Endodermal cell (in vitro differentiated cells): Measurements from ENCODE around the gene HMGN3. TPM values are rescaled to one million over a fixed set of nuclear protein-coding genes. Genes with fewer than 3 reads are reported as not detected.

Experiments used
- DNase-seq: peaks from one replicate; pipeline ENCODE4 v3.0.0-alpha.2; 2017
- H3K27ac ChIP-seq: 2 replicates; pipeline ENCODE4 v1.5.1; 2013; ENCODE audit warnings: mild to moderate bottlenecking, low read depth, low read length, moderate library complexity
- H3K27me3 ChIP-seq: 2 replicates; pipeline ENCODE4 v1.6.1; 2013; ENCODE audit warnings: mild to moderate bottlenecking, low read length, moderate library complexity; ENCODE audit not compliant: insufficient read depth, control insufficient read depth, poor library complexity, severe bottlenecking
- H3K36me3 ChIP-seq: 2 replicates; pipeline ENCODE4 v1.7.0; 2013; ENCODE audit warnings: mild to moderate bottlenecking, low read length, moderate library complexity; ENCODE audit not compliant: control insufficient read depth, insufficient read depth
- H3K4me1 ChIP-seq: one replicate; pipeline ENCODE4 v1.7.0; 2013; ENCODE audit warnings: low read length; ENCODE audit not compliant: control insufficient read depth, insufficient read depth
- H3K4me3 ChIP-seq: 2 replicates; pipeline ENCODE4 v1.5.1; 2013; ENCODE audit warnings: mild to moderate bottlenecking, low read length, moderate library complexity
- H3K9ac ChIP-seq: 2 replicates; pipeline ENCODE4 v1.6.1; 2013; ENCODE audit warnings: mild to moderate bottlenecking, low read length, moderate library complexity; ENCODE audit not compliant: poor library complexity, severe bottlenecking; ENCODE audit errors: extremely low read depth
- H3K9me3 ChIP-seq: 2 replicates; pipeline ENCODE4 v1.6.1; 2013; ENCODE audit warnings: mild to moderate bottlenecking, low read length, moderate library complexity; ENCODE audit not compliant: control insufficient read depth
- H3K27ac Mint-ChIP-seq: 2 replicates; pipeline ENCODE4 v1.8.0; 2020; ENCODE audit warnings: mixed read lengths
- H3K27me3 Mint-ChIP-seq: 2 replicates; pipeline ENCODE4 v1.8.0; 2021; ENCODE audit warnings: mild to moderate bottlenecking, mixed read lengths; ENCODE audit not compliant: insufficient read depth
- H3K36me3 Mint-ChIP-seq: 2 replicates; pipeline ENCODE4 v1.8.0; 2020; ENCODE audit warnings: low read depth, mixed read lengths
- H3K4me1 Mint-ChIP-seq: 2 replicates; pipeline ENCODE4 v1.8.0; 2020; ENCODE audit warnings: mixed read lengths
- H3K4me3 Mint-ChIP-seq: 2 replicates; pipeline ENCODE4 v1.8.0; 2020; ENCODE audit warnings: mild to moderate bottlenecking, moderate library complexity, mixed read lengths
- H3K9me3 Mint-ChIP-seq: 2 replicates; pipeline ENCODE4 v1.8.0; 2020; ENCODE audit warnings: mild to moderate bottlenecking, mixed read lengths
- WGBS, 2 experiments: methylation state at CpG; one replicate each; pipeline versions ENCODE4 v1.1.5 to v1.1.7; 2013; ENCODE audit warnings: missing lambda C conversion rate in 2 of 2, mixed read lengths in 1 of 2; ENCODE audit not compliant: insufficient coverage in 1 of 2, insufficient read length in 1 of 2; 5-methylcytosine and 5-hydroxymethylcytosine counted together
- total RNA-seq, 2 donors: library from RNA; stranded (reverse); fragmentation: NEBNext Ultra II Directional in 1 of 2; extraction: Animal tissue kit (Norgen Biotek cat#: 25700) in 1 of 2; gene quantifications; 2 replicates in 1 of 2; 3 replicates in 1 of 2; pipeline ENCODE4 v1.2.1, GENCODE V29; 2021
- TF ChIP-seq, protein P1 (sequence below): fragments of 200-600 bp; sonication (generic); conservative IDR thresholded peaks from 2 replicates; pipeline ENCODE4 v1.5.0; 2021; ENCODE audit warnings: antibody characterized with exemption, mild to moderate bottlenecking

Gene HMGN3
- total RNA-seq, 2 donors from 2014 or later: 139 to 157 TPM

DNA sequence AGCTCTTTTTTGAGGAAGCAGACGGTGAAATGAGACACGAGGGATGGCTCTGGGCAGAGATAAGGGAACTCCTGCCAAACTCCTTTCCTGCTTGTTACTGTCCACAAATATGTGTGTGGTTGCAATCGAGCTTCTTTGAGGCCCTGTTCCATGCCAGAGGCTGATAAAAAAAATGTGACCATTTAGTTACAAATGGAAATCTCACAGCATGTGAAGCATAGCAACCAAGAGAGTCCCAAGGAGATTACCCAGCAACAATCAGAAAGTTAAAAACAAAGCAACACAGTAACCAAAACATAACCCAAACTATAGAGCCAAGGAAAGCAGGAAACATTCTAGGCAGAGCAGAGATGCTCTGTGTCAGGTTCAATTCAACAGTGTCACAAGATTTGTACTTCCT is 35.4 kb upstream of the HMGN3 start:
- WGBS, 2 experiments: 60 to 95% methylated on average over 1 to 3 of the region's 3 CpGs
- DNase-seq: no peak
- H3K27ac Mint-ChIP-seq: no peak overlapping the region
- TF ChIP-seq, protein P1, sequence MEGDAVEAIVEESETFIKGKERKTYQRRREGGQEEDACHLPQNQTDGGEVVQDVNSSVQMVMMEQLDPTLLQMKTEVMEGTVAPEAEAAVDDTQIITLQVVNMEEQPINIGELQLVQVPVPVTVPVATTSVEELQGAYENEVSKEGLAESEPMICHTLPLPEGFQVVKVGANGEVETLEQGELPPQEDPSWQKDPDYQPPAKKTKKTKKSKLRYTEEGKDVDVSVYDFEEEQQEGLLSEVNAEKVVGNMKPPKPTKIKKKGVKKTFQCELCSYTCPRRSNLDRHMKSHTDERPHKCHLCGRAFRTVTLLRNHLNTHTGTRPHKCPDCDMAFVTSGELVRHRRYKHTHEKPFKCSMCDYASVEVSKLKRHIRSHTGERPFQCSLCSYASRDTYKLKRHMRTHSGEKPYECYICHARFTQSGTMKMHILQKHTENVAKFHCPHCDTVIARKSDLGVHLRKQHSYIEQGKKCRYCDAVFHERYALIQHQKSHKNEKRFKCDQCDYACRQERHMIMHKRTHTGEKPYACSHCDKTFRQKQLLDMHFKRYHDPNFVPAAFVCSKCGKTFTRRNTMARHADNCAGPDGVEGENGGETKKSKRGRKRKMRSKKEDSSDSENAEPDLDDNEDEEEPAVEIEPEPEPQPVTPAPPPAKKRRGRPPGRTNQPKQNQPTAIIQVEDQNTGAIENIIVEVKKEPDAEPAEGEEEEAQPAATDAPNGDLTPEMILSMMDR: no peak
- H3K27me3 Mint-ChIP-seq: no peaks in the 10 kb centered on the region
- H3K27ac ChIP-seq: no peak overlapping the region
- H3K27me3 ChIP-seq: no peaks in the 10 kb centered on the region
- no peaks in the 10 kb centered on the region for H3K9me3 Mint-ChIP-seq
- no peaks in the 10 kb centered on the region for H3K36me3 ChIP-seq
- H3K9me3 ChIP-seq: no peaks in the 10 kb centered on the region
- no peak overlapping the region for H3K4me3 ChIP-seq
- H3K4me3 Mint-ChIP-seq: no peak overlapping the region
- H3K4me1 Mint-ChIP-seq: no peaks in the 10 kb centered on the region
- H3K9ac ChIP-seq: no peak overlapping the region
- no peaks in the 10 kb centered on the region for H3K4me1 ChIP-seq
- no peaks in the 10 kb centered on the region for H3K36me3 Mint-ChIP-seq

DNA sequence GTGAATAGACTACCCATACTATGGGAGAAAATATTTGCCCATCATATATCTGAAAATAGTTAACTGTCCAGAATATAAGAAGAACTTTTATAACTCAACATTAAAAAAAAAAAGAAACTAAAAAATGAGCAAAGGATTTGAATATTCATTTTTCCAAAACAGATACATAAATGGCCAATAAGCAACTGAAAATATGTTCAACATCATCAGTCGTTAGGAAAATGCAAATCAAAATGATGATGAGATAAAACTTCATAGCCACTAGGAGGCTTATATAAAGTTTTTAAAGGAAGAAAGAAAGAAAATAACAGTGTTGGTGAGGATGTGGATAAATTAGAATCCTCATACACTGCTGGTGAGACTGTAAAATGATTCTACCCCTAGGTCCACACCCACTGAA is 32.6 kb upstream of the HMGN3 start:
- no peaks in the 10 kb centered on the region for H3K36me3 ChIP-seq
- H3K4me1 Mint-ChIP-seq: no peaks in the 10 kb centered on the region
- H3K4me3 ChIP-seq: no peak overlapping the region
- no peaks in the 10 kb centered on the region for H3K4me1 ChIP-seq
- H3K4me3 Mint-ChIP-seq: no peak overlapping the region
- H3K9me3 Mint-ChIP-seq: no peaks in the 10 kb centered on the region
- DNase-seq: no peak
- no peak overlapping the region for H3K27ac Mint-ChIP-seq
- no peak overlapping the region for H3K27ac ChIP-seq
- TF ChIP-seq, protein P1: no peak
- H3K9ac ChIP-seq: no peak overlapping the region
- H3K27me3 Mint-ChIP-seq: no peaks in the 10 kb centered on the region
- no peaks in the 10 kb centered on the region for H3K36me3 Mint-ChIP-seq
- H3K27me3 ChIP-seq: no peaks in the 10 kb centered on the region
- 100% methylated on average over 1 of the region's 1 CpG for WGBS, 2 experiments
- H3K9me3 ChIP-seq: no peaks in the 10 kb centered on the region

DNA sequence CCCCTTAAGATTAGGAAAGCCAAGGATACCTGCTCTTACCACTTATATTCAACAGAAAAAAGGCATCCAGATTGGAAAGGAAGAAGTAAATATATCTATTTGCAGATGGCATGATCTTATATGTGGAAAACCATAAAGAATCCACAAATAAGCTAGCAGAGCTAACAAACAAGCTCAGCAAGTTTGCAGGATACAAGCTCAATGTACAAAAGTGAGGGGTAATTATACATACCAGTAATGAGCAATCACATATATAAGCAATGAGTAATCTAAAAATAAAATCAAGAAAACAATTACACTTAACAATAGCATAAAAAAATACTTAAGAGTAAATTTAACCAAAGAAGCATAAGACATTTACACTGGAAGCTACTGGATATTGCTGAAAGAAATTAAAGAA is 31.6 kb upstream of the HMGN3 start:
- H3K4me3 Mint-ChIP-seq: no peak overlapping the region
- H3K4me1 Mint-ChIP-seq: peaks cover 1% of the 10 kb centered on the region
- H3K27me3 Mint-ChIP-seq: no peaks in the 10 kb centered on the region
- no peak for DNase-seq
- Histone ChIP-seq H3K9me3 (no peaks in the 10 kb centered on the region), H3K27me3 (no peaks in the 10 kb centered on the region), H3K36me3 (no peaks in the 10 kb centered on the region), H3K27ac (no peak overlapping the region), H3K4me3 (no peak overlapping the region), H3K9ac (no peak overlapping the region), H3K4me1 (peaks cover 2% of the 10 kb centered on the region)
- H3K27ac Mint-ChIP-seq: no peak overlapping the region
- TF ChIP-seq, protein P1: no peak
- no peaks in the 10 kb centered on the region for H3K9me3 Mint-ChIP-seq
- no peaks in the 10 kb centered on the region for H3K36me3 Mint-ChIP-seq
